Osteoblast (primary cell): Measurements from ENCODE around the gene GRHPR. TPM values are rescaled to one million over a fixed set of nuclear protein-coding genes. Genes with fewer than 3 reads are reported as not detected.

ENCODE experiments used
- DNase-seq: peaks from one replicate; pipeline ENCODE4 v3.0.0; 2011; ENCODE audit warnings: low spot score, mixed read lengths; ENCODE audit not compliant: insufficient read length; ENCODE audit errors: missing footprints
- H2AFZ ChIP-seq: 2 replicates; pipeline ENCODE4 v1.6.0; 2011; ENCODE audit warnings: mild to moderate bottlenecking, low read length
- H3K27ac ChIP-seq: 2 replicates; pipeline ENCODE4 v1.5.1; 2011; ENCODE audit warnings: mild to moderate bottlenecking, low read depth, low read length, moderate library complexity
- H3K27me3 ChIP-seq: 2 replicates; pipeline ENCODE4 v1.6.0; 2012; ENCODE audit warnings: mild to moderate bottlenecking, control low read depth, inconsistent platforms, low read length, moderate library complexity; ENCODE audit not compliant: insufficient read depth
- H3K36me3 ChIP-seq: 2 replicates; pipeline ENCODE4 v1.5.1; 2011; ENCODE audit warnings: mild to moderate bottlenecking, low read length, control low read depth, moderate library complexity; ENCODE audit not compliant: insufficient read depth
- H3K4me1 ChIP-seq: 2 replicates; pipeline ENCODE4 v1.5.1; 2011; ENCODE audit warnings: mild to moderate bottlenecking, low read length, control low read depth, moderate library complexity; ENCODE audit not compliant: insufficient read depth
- H3K4me2 ChIP-seq: 2 replicates; pipeline ENCODE4 v1.6.0; 2011; ENCODE audit warnings: mild to moderate bottlenecking, low read length; ENCODE audit not compliant: insufficient read depth
- H3K4me3 ChIP-seq: fragments of 200-600 bp; sonication (generic); 3 replicates; pipeline ENCODE4 v1.5.1; 2012; ENCODE audit warnings: mild to moderate bottlenecking, low read length, inconsistent platforms; ENCODE audit not compliant: insufficient read depth
- H3K79me2 ChIP-seq: 2 replicates; pipeline ENCODE4 v1.6.0; 2012; ENCODE audit warnings: mild to moderate bottlenecking, low read length, control low read depth, inconsistent platforms; ENCODE audit not compliant: insufficient read depth
- H3K9me3 ChIP-seq: 2 replicates; pipeline ENCODE4 v1.5.1; 2011; ENCODE audit warnings: low read depth, low read length, control low read depth
- H4K20me1 ChIP-seq: 2 replicates; pipeline ENCODE4 v1.6.0; 2012; ENCODE audit warnings: mild to moderate bottlenecking, low read length, control low read depth; ENCODE audit not compliant: insufficient read depth
- CTCF ChIP-seq: IDR thresholded peaks from 2 replicates; pipeline ENCODE4 v1.5.1; 2011; ENCODE audit warnings: mild to moderate bottlenecking, low read depth, low read length, moderate library complexity; ENCODE audit errors: extremely low read depth
- total RNA-seq: library from RNA; depleted of rRNA; stranded (reverse); fragments of >200 nt; gene quantifications from 2 replicates; pipeline ENCODE4 v1.2.3, GENCODE V29; 2012

Gene GRHPR
- total RNA-seq, 1 donor: 165 TPM

DNA sequence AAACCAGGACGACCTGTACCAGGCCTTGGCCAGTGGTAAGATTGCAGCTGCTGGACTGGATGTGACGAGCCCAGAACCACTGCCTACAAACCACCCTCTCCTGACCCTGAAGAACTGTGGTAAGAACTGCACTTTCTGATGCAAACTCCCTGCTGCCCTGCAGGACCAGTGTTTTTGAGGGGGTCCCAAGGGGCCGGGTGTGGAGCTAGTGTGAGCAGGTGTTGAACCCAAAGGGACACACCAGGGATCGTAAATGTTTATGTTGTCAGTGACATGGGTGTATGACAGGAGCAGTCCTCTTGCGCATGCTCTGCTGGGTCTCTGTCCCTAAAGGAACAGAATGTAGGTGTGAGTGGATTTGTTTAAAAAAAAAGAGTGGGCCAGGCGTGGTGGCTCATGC, 9.5 kb downstream of the GRHPR start:
- no peak for TF ChIP-seq CTCF
- H3K4me2 ChIP-seq: no peak overlapping the region

DNA sequence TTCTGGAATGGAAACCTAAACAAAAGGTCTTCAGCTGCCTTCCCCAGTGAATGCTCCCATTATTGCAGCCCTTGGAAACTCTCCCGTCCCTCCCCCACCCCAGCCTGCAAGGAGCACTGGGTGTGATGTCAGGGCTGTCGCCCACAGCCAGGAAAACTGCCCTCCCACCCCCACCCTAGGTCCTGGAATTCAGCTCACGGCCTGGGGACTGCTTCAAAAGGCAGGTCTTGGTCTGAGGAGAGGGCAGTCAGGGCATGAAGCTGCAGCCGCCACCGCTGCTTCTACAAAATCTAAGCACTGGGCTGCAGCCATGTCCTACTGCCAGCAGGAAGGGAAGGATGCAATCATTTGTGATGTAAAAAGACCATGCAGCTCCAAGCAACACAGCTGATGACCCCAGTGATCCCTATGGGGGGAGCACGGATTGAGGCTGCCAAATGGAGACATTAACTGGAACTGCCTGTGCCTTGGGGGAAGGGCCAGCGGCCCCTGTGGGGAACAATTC, 11.4 kb downstream of the GRHPR start:
- Histone ChIP-seq H3K4me3 (no peak overlapping the region), H2AFZ (no peak overlapping the region), H3K27ac (no peak overlapping the region), H4K20me1 (peaks cover 16% of the 10 kb centered on the region), H3K4me2 (no peak overlapping the region), H3K4me1 (no peaks in the 10 kb centered on the region), H3K9me3 (no peaks in the 10 kb centered on the region), H3K79me2 (peaks cover 31% of the 10 kb centered on the region), H3K36me3 (peaks cover 77% of the 10 kb centered on the region), H3K27me3 (no peaks in the 10 kb centered on the region)
- TF ChIP-seq CTCF: no peak
- no peak for DNase-seq

More for the DNA sequence above, 9.5 kb downstream of the GRHPR start:
- H3K79me2 ChIP-seq: peaks cover 15% of the 10 kb centered on the region
- H3K27me3 ChIP-seq: no peaks in the 10 kb centered on the region
- H3K9me3 ChIP-seq: no peaks in the 10 kb centered on the region
- no peak overlapping the region for H3K4me3 ChIP-seq
- DNase-seq: no peak
- no peaks in the 10 kb centered on the region for H3K4me1 ChIP-seq
- no peak overlapping the region for H3K27ac ChIP-seq
- H4K20me1 ChIP-seq: peaks cover 12% of the 10 kb centered on the region
- no peak overlapping the region for H2AFZ ChIP-seq
- H3K36me3 ChIP-seq: peaks cover 77% of the 10 kb centered on the region

DNA sequence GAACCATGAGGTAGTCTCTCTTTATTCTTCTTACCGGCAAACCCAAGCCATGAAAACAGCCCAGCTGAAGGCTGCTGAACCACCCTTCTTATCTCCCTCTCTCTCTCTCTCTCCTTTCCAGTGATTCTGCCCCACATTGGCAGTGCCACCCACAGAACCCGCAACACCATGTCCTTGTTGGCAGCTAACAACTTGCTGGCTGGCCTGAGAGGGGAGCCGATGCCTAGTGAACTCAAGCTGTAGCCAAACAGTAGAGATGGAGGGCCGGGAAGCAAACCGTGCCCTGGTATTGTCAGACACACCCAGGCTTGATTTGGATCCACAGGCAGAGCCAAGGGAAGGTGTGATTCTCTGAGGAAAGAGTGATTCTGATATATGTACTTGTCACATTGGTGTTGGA, 14.0 kb downstream of the GRHPR start:
- Histone ChIP-seq H3K79me2 (peaks cover 48% of the 10 kb centered on the region), H3K9me3 (no peaks in the 10 kb centered on the region), H3K27ac (no peak overlapping the region), H3K4me2 (no peak overlapping the region), H3K36me3 (peaks cover 84% of the 10 kb centered on the region), H3K4me1 (no peaks in the 10 kb centered on the region), H3K4me3 (no peak overlapping the region), H3K27me3 (no peaks in the 10 kb centered on the region), H4K20me1 (peaks cover 16% of the 10 kb centered on the region), H2AFZ (no peak overlapping the region)
- TF ChIP-seq CTCF: no peak
- no peak for DNase-seq

- no peak for TF ChIP-seq CTCF
- Histone ChIP-seq H3K27me3 (no peaks in the 10 kb centered on the region), H2AFZ (no peak overlapping the region), H3K9me3 (no peaks in the 10 kb centered on the region), H3K79me2 (peaks cover 53% of the 10 kb centered on the region), H3K4me2 (no peak overlapping the region), H3K4me1 (no peaks in the 10 kb centered on the region), H4K20me1 (peaks cover 16% of the 10 kb centered on the region), H3K36me3 (peaks cover 84% of the 10 kb centered on the region), H3K4me3 (no peak overlapping the region), H3K27ac (no peak overlapping the region)
- no peak for DNase-seq
Observed at GRCh38 chr9:37437010-37437409, 14.5 kb downstream of the GRHPR start.
